Body of pancreas (tissue), 4 donors: ENCODE measurements around the gene CCDC34.

ENCODE experiments used
- POLR2A ChIP-seq, 3 donors: fragments of 450-650 bp; IDR thresholded peaks; one replicate each; pipeline ENCODE4 v1.6.1; 2016; ENCODE audit warnings: antibody characterized with exemption in 3 of 3, mild to moderate bottlenecking in 2 of 3
- TF ChIP-seq, protein P1 (sequence below), 7 experiments: fragments of 450-650 bp in 4 of 7; fragments of 200-600 bp in 3 of 7; sonication (generic) in 3 of 7; IDR thresholded peaks; one replicate each; pipeline ENCODE4 v1.5.1; 2016 to 2019; ENCODE audit warnings: antibody characterized with exemption in 7 of 7

GRCh38 chr11:27350511-27350910 is 12.5 kb downstream of the CCDC34 start:
- TF ChIP-seq POLR2A (IDR thresholded peaks at IDR 0.05): no peak
- TF ChIP-seq, protein P1, sequence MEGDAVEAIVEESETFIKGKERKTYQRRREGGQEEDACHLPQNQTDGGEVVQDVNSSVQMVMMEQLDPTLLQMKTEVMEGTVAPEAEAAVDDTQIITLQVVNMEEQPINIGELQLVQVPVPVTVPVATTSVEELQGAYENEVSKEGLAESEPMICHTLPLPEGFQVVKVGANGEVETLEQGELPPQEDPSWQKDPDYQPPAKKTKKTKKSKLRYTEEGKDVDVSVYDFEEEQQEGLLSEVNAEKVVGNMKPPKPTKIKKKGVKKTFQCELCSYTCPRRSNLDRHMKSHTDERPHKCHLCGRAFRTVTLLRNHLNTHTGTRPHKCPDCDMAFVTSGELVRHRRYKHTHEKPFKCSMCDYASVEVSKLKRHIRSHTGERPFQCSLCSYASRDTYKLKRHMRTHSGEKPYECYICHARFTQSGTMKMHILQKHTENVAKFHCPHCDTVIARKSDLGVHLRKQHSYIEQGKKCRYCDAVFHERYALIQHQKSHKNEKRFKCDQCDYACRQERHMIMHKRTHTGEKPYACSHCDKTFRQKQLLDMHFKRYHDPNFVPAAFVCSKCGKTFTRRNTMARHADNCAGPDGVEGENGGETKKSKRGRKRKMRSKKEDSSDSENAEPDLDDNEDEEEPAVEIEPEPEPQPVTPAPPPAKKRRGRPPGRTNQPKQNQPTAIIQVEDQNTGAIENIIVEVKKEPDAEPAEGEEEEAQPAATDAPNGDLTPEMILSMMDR (IDR thresholded peaks at IDR 0.05): no peak
